ENCODE measurements around the gene LPCAT1. TPM values are rescaled to one million over a fixed set of nuclear protein-coding genes. Genes with fewer than 3 reads are reported as not detected.

LPCAT1 gene
- total and polyA plus RNA-seq, 2 of the 13 experiments (the other 11 are each of a cell fraction or from before 2014, with no cell fraction given) = 29.8 to 90.6 TPM

DNA sequence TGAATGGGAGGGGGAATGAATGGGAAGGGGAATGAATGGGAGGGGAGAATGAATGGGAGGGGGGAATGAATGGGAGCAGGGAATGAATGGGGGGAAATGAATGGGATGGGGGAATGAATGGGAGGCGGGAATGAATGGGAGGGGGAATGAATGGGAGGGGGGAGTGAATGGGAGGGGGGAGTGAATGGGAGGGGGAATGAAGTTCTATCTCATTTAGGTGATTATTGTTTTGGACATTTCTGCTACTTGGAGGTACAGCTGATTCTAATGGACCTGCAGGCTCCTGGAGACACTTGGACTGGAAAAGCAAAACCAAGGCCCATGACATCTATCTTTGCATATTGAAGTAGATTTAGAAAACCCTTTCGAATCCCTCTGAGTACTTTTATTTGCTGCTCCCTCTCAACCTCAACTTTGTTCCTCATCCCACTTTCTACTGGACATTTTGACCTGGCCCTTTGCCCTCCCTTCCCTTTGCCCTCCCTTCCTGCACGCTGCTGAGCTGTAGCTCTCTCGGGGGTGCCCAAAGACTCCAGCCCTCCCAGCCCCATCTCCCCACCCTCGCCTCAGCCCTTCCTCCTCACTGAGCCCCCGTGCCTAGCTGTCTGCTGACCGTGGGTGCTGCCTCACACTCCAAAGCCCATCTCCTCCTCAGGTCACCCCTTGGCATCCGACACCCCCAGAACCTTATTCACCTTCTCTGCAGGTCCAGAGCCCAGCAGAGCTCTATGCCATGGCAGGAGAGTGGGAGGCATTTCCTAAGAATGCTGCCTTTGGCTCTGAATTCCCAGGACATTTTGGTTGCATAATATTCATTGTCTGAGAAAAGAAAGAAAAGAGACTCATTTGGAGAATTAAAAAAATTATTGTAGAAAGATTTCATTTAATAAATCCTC, 19.9 kb upstream of the LPCAT1 start:
- no TSS peak for BruUV-seq (replicated peaks)
- DNase-seq (ENCODE audit: low spot score) (no peak), FAIRE-seq (no peak), ATAC-seq (no peak)
- no peak overlapping the region for H2AFZ ChIP-seq (ENCODE audit: low read length)
- no peaks in the 10 kb centered on the region for H3K27me3 ChIP-seq (ENCODE audit: control insufficient read depth in 1 of 2, insufficient read depth in 2 of 2, low read length in 2 of 2)
- H3K4me3 ChIP-seq (replicated peaks in 1 of 3; ENCODE audit: insufficient read depth in 1 of 3, low read depth in 2 of 3, low read length in 3 of 3) = no peak overlapping the region
- intact Hi-C loops (cut with micrococcal nuclease; ENCODE audit: unreplicated experiment) = no loop called here
- CTCF ChIA-PET (ENCODE audit: low intra/inter-chr PET ratio, low total read pairs) = no interaction called here
- no peaks in the 10 kb centered on the region for H4K20me1 ChIP-seq (ENCODE audit: insufficient read depth, low read length)
- POLR2A ChIA-PET = interaction anchor here (1.3 kb wide), 1 partner anchor 12 kb away, joined by 5 read pairs; no protein-coding TSS in a partner anchor
- H3K9ac ChIP-seq (ENCODE audit: insufficient read depth, low read depth, low read length) = no peak overlapping the region
- in situ Hi-C loops (cut with HindIII; ENCODE audit: extremely low pct_ligation_motif_present, low pct_unique_long_range_greater_than_20kb) = no loop called here
- WGBS (ENCODE audit: low lambda C conversion rate) = 45% methylated on average over 8 of the region's 8 CpGs
- no peak overlapping the region for H3K27ac ChIP-seq (ENCODE audit: extremely low read length, insufficient read depth, low read length)
- H3K36me3 ChIP-seq (replicated peaks in 1 of 2; ENCODE audit: control insufficient read depth in 1 of 2, insufficient read depth in 2 of 2, low read length in 2 of 2) = no peaks in the 10 kb centered on the region
- peaks cover 31% of the 10 kb centered on the region for H3K4me1 ChIP-seq (ENCODE audit: insufficient read depth, low read length)
- H3K4me2 ChIP-seq (ENCODE audit: low read depth, low read length) = no peak overlapping the region
- H3K79me2 ChIP-seq (ENCODE audit: insufficient read depth, low read length) = no peaks in the 10 kb centered on the region
- H3K9me3 ChIP-seq (ENCODE audit: low read length) = no peaks in the 10 kb centered on the region
- TF ChIP-seq PHF8 (CRISPR knock-in tag; IDR thresholded peaks at IDR 0.05) (no peak), HNRNPK (IDR thresholded peaks at IDR 0.05; ENCODE audit: low read depth, low read length, poor library complexity, severe bottlenecking) (peak; percentile 85)

DNA sequence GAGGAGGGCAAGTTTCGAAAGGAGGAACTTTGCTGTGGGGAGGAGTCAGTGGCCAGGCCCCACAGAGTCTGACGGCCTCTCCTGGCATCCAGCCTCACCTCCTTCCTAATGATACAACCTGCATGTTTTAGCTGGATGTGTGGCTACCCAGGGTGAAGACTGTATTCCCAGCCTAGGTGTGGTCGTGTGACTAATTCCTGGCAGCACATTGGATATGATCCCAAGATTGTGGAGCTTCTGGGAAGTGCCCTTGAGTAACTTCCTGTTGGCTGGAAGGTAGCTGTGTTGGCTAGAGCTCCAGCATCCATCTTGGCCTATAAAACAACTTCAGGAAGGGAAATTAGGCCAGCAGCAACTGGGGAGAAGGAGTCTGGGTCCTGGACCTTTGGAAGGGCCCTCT, 19.0 kb upstream of the LPCAT1 start:
- CTCF ChIA-PET (ENCODE audit: low intra/inter-chr PET ratio, low total read pairs) = no interaction called here
- in situ Hi-C loops (cut with HindIII; ENCODE audit: extremely low pct_ligation_motif_present, low pct_unique_long_range_greater_than_20kb) = no loop called here
- H3K4me3 ChIP-seq (replicated peaks in 1 of 3; ENCODE audit: insufficient read depth in 1 of 3, low read depth in 2 of 3, low read length in 3 of 3) = no peak overlapping the region
- no peak overlapping the region for H3K27ac ChIP-seq (ENCODE audit: extremely low read length, insufficient read depth, low read length)
- no peak for TF ChIP-seq ZNF274 (CRISPR knock-in tag; IDR thresholded peaks at IDR 0.05)
- no peak for TF ChIP-seq HDAC2 (CRISPR knock-in tag; IDR thresholded peaks at IDR 0.05)
- TF ChIP-seq ZFY (CRISPR knock-in tag; IDR thresholded peaks at IDR 0.05) = no peak
- TF ChIP-seq, protein P1, sequence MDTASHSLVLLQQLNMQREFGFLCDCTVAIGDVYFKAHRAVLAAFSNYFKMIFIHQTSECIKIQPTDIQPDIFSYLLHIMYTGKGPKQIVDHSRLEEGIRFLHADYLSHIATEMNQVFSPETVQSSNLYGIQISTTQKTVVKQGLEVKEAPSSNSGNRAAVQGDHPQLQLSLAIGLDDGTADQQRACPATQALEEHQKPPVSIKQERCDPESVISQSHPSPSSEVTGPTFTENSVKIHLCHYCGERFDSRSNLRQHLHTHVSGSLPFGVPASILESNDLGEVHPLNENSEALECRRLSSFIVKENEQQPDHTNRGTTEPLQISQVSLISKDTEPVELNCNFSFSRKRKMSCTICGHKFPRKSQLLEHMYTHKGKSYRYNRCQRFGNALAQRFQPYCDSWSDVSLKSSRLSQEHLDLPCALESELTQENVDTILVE (CRISPR knock-in tag; IDR thresholded peaks at IDR 0.05) = no peak
- no peak for TF ChIP-seq ZNF256 (CRISPR knock-in tag; conservative IDR thresholded peaks at IDR 0.05)
- no peak for TF ChIP-seq SATB2 (CRISPR knock-in tag; IDR thresholded peaks at IDR 0.05)
- no peak for TF ChIP-seq STAT5B (CRISPR knock-in tag; IDR thresholded peaks at IDR 0.05)
- no peak for TF ChIP-seq ARNT2 (CRISPR knock-in tag; IDR thresholded peaks at IDR 0.05; ENCODE audit: low read depth)
- no peak for TF ChIP-seq GPN1 (CRISPR knock-in tag; IDR thresholded peaks at IDR 0.05; ENCODE audit: borderline replicate concordance)
- TF ChIP-seq ZNF343 (CRISPR knock-in tag; IDR thresholded peaks at IDR 0.05) = no peak
- TF ChIP-seq, protein P2, sequence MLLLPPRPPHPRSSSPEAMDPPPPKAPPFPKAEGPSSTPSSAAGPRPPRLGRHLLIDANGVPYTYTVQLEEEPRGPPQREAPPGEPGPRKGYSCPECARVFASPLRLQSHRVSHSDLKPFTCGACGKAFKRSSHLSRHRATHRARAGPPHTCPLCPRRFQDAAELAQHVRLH (CRISPR knock-in tag; IDR thresholded peaks at IDR 0.05; ENCODE audit: borderline replicate concordance, low read depth) = no peak
- no peak for FAIRE-seq
- H4K20me1 ChIP-seq (ENCODE audit: insufficient read depth, low read length) = no peaks in the 10 kb centered on the region
- no peaks in the 10 kb centered on the region for H3K27me3 ChIP-seq (ENCODE audit: control insufficient read depth in 1 of 2, insufficient read depth in 2 of 2, low read length in 2 of 2)
- no peak for DNase-seq (ENCODE audit: low spot score)
- BruUV-seq (replicated peaks) = no TSS peak
- peak overlapping the region; percentile 26; the same call in 1 of the 2 replicates for H3K4me2 ChIP-seq (ENCODE audit: low read depth, low read length)
- WGBS (ENCODE audit: low lambda C conversion rate) = 6% methylated on average over 3 of the region's 3 CpGs
- H3K9ac ChIP-seq (ENCODE audit: insufficient read depth, low read depth, low read length) = no peak overlapping the region
- H3K36me3 ChIP-seq (replicated peaks in 1 of 2; ENCODE audit: control insufficient read depth in 1 of 2, insufficient read depth in 2 of 2, low read length in 2 of 2) = no peaks in the 10 kb centered on the region
- POLR2A ChIA-PET = interaction anchor here (1.3 kb wide), 1 partner anchor 13 kb away, joined by 5 read pairs; no protein-coding TSS in a partner anchor
- no peak overlapping the region for H2AFZ ChIP-seq (ENCODE audit: low read length)
- intact Hi-C loops (cut with micrococcal nuclease; ENCODE audit: unreplicated experiment) = no loop called here
- no peaks in the 10 kb centered on the region for H3K9me3 ChIP-seq (ENCODE audit: low read length)
- no peak for ATAC-seq
- peaks cover 29% of the 10 kb centered on the region for H3K4me1 ChIP-seq (ENCODE audit: insufficient read depth, low read length)
- no peaks in the 10 kb centered on the region for H3K79me2 ChIP-seq (ENCODE audit: insufficient read depth, low read length)

Data from HepG2 (cell line).